ENCODE measurements around the gene ZNF677.
A peak's percentile ranks its signal among the peaks of the same experiment; 100 is the strongest.
"Not testable (repeated sequence)": the region's sequence is repeated elsewhere in the genome, so short reads cannot be mapped to it uniquely, and the experiment has no call there.

Gene ZNF677

GRCh38 chr19:53193535-53194222 lies 61.0 kb downstream of the ZNF677 start:
- no peak for DNase-seq

GRCh38 chr19:53192771-53193534 lies 61.7 kb downstream of the ZNF677 start, which contains the start of gene ZNF665:
TSS of gene ZNF665 (minus strand) at chr19:53193358. CDS start at chr19:53182898, 10,460 bp downstream.
- DNase-seq: peak; percentile 70 to 84 (median 72)

- DNase-seq: no peak
Measured at GRCh38 chr19:53190253-53190652, 64.4 kb downstream of the ZNF677 start.

- not testable (repeated sequence) for DNase-seq
Measured at GRCh38 chr19:53189691-53190198, 64.9 kb downstream of the ZNF677 start.
